ENCODE results near the gene SMG6. TPM values are rescaled to one million over a fixed set of nuclear protein-coding genes. Genes with fewer than 3 reads are reported as not detected.

SMG6 gene
- total and polyA plus RNA-seq, 2 donors (not counting 1 experiment from before 2014, with no cell fraction given): 10.6 to 35.5 TPM

GRCh38 chr17:2180768-2181167 is 122.8 kb downstream of the SMG6 start:
- no peaks in the 10 kb centered on the region for H3K4me1 Mint-ChIP-seq
- no CpG with 5 or more reads among the region's 2 CpGs for WGBS (ENCODE audit: insufficient coverage)
- CTCF ChIA-PET: no interaction called here
- Histone ChIP-seq H3K79me2 (ENCODE audit: control insufficient read depth, insufficient read depth, low read length) (peaks cover 2% of the 10 kb centered on the region), H4K20me1 (ENCODE audit: control insufficient read depth, insufficient read depth, low read length, poor library complexity, severe bottlenecking) (no peaks in the 10 kb centered on the region), H3K4me3 (ENCODE audit: control extremely low read depth in 1 of 5, extremely low read depth in 1 of 5, insufficient read depth in 1 of 5, low read depth in 2 of 5, low read length in 4 of 5) (no peak overlapping the region), H3K9me3 (ENCODE audit: control extremely low read depth in 1 of 3, control insufficient read depth in 2 of 3, insufficient read depth in 1 of 3, low read length in 2 of 3) (no peaks in the 10 kb centered on the region), H3K27me3 (replicated peaks in 1 of 4; ENCODE audit: control extremely low read depth in 1 of 4, control insufficient read depth in 3 of 4, insufficient read depth in 4 of 4, low read length in 3 of 4) (no peaks in the 10 kb centered on the region), H3K4me2 (replicated peaks; ENCODE audit: low read depth, low read length, poor library complexity, severe bottlenecking) (no peak overlapping the region), H3K27ac (ENCODE audit: low read length in 2 of 2) (no peak overlapping the region), H3K4me1 (ENCODE audit: control insufficient read depth in 2 of 2, insufficient read depth in 2 of 2, low read length in 2 of 2) (no peaks in the 10 kb centered on the region), H3K9ac (ENCODE audit: low read length) (no peak overlapping the region), H2AFZ (ENCODE audit: insufficient read depth, low read depth, low read length, poor library complexity, severe bottlenecking) (no peak overlapping the region), H3K36me3 (replicated peaks in 1 of 2; ENCODE audit: control extremely low read depth in 1 of 2, control insufficient read depth in 1 of 2, extremely low read depth in 1 of 2, insufficient read depth in 2 of 2, low read length in 1 of 2) (peaks cover 0 to 40% of the 10 kb centered on the region in 2 experiments)
- no peaks in the 10 kb centered on the region for H3K27me3 Mint-ChIP-seq
- intact Hi-C loops (cut with micrococcal nuclease): no loop called here
- no peak overlapping the region for H3K4me3 Mint-ChIP-seq
- H3K9me3 Mint-ChIP-seq (ENCODE audit: insufficient read depth): no peaks in the 10 kb centered on the region
- H3K27ac Mint-ChIP-seq: no peak overlapping the region
- POLR2A ChIA-PET: no interaction called here
- TF ChIP-seq CTCF (IDR thresholded peaks at IDR 0.05) (no peak), EZH2 (IDR thresholded peaks at IDR 0.05; ENCODE audit: borderline replicate concordance, insufficient read depth, low read depth, low read length, poor library complexity, severe bottlenecking) (no peak)
- ATAC-seq (ENCODE audit: low read depth) (no peak), DNase-seq (no peak)

GRCh38 chr17:2179615-2180295 is 123.8 kb downstream of the SMG6 start:
- WGBS (ENCODE audit: insufficient coverage): 55% methylated on average over 9 of the region's 9 CpGs
- no peaks in the 10 kb centered on the region for H3K79me2 ChIP-seq (ENCODE audit: control insufficient read depth, insufficient read depth, low read length)
- no peaks in the 10 kb centered on the region for H3K4me1 ChIP-seq (ENCODE audit: control insufficient read depth in 2 of 2, insufficient read depth in 2 of 2, low read length in 2 of 2)
- POLR2A ChIA-PET: no interaction called here
- no peak overlapping the region for H3K27ac Mint-ChIP-seq
- H3K4me2 ChIP-seq (replicated peaks; ENCODE audit: low read depth, low read length, poor library complexity, severe bottlenecking): no peak overlapping the region
- H3K4me3 Mint-ChIP-seq: no peak overlapping the region
- no peak overlapping the region for H3K27ac ChIP-seq (ENCODE audit: low read length in 2 of 2)
- H3K27me3 ChIP-seq (replicated peaks in 1 of 4; ENCODE audit: control extremely low read depth in 1 of 4, control insufficient read depth in 3 of 4, insufficient read depth in 4 of 4, low read length in 3 of 4): no peaks in the 10 kb centered on the region
- peaks cover 0 to 40% of the 10 kb centered on the region in 2 experiments for H3K36me3 ChIP-seq (replicated peaks in 1 of 2; ENCODE audit: control extremely low read depth in 1 of 2, control insufficient read depth in 1 of 2, extremely low read depth in 1 of 2, insufficient read depth in 2 of 2, low read length in 1 of 2)
- DNase-seq: no peak
- TF ChIP-seq EZH2 (IDR thresholded peaks at IDR 0.05; ENCODE audit: borderline replicate concordance, insufficient read depth, low read depth, low read length, poor library complexity, severe bottlenecking) (no peak), CTCF (IDR thresholded peaks at IDR 0.05) (no peak)
- H3K27me3 Mint-ChIP-seq: no peaks in the 10 kb centered on the region
- H2AFZ ChIP-seq (ENCODE audit: insufficient read depth, low read depth, low read length, poor library complexity, severe bottlenecking): no peak overlapping the region
- CTCF ChIA-PET: interaction anchor here (1.0 kb wide), 1 partner anchor 65 kb away, joined by 4 read pairs; no protein-coding TSS in a partner anchor
- intact Hi-C loops (cut with micrococcal nuclease): no loop called here
- H3K9me3 ChIP-seq (ENCODE audit: control extremely low read depth in 1 of 3, control insufficient read depth in 2 of 3, insufficient read depth in 1 of 3, low read length in 2 of 3): no peaks in the 10 kb centered on the region
- H3K4me3 ChIP-seq (ENCODE audit: control extremely low read depth in 1 of 5, extremely low read depth in 1 of 5, insufficient read depth in 1 of 5, low read depth in 2 of 5, low read length in 4 of 5): no peak overlapping the region
- no peaks in the 10 kb centered on the region for H4K20me1 ChIP-seq (ENCODE audit: control insufficient read depth, insufficient read depth, low read length, poor library complexity, severe bottlenecking)
- no peaks in the 10 kb centered on the region for H3K4me1 Mint-ChIP-seq
- H3K9me3 Mint-ChIP-seq (ENCODE audit: insufficient read depth): no peaks in the 10 kb centered on the region
- ATAC-seq (ENCODE audit: low read depth): no peak
- H3K9ac ChIP-seq (ENCODE audit: low read length): no peak overlapping the region

Data from B cell (primary cell).